GM21717 (cell line): Measurements from ENCODE around the gene KRT83.
"Not testable (repeated sequence)": the region's sequence is repeated elsewhere in the genome, so short reads cannot be mapped to it uniquely, and the experiment has no call there.

Experiments
- ATAC-seq: cut with Tn5 transposase; IDR thresholded peaks from one replicate; pipeline ENCODE4 v1.9.1; 2021; ENCODE audit warnings: mild to moderate bottlenecking, moderate library complexity; ENCODE audit not compliant: unreplicated experiment

Gene KRT83

GRCh38 chr12:52312086-52312485 is 9.1 kb downstream of the KRT83 start:
- no peak for ATAC-seq

- no peak for ATAC-seq
Measured at GRCh38 chr12:52311285-52311648, 9.9 kb downstream of the KRT83 start.

GRCh38 chr12:52310622-52311284 is 10.4 kb downstream of the KRT83 start:
- ATAC-seq: no peak

GRCh38 chr12:52308806-52309425 is 12.3 kb downstream of the KRT83 start:
- ATAC-seq: no peak

GRCh38 chr12:52307836-52308805 is 13.1 kb downstream of the KRT83 start:
- no peak for ATAC-seq

- ATAC-seq: no peak
Measured at GRCh38 chr12:52306731-52307130, 14.5 kb downstream of the KRT83 start.

GRCh38 chr12:52305921-52306705 is 15.1 kb downstream of the KRT83 start:
- no peak for ATAC-seq

GRCh38 chr12:52304941-52305411 is 16.2 kb downstream of the KRT83 start:
- peak; percentile 76 for ATAC-seq

- ATAC-seq: not testable (repeated sequence)
Measured at GRCh38 chr12:52302242-52302914, 18.8 kb downstream of the KRT83 start.

GRCh38 chr12:52301721-52302120 is 19.5 kb downstream of the KRT83 start:
- not testable (repeated sequence) for ATAC-seq

GRCh38 chr12:52300796-52301691 is 20.2 kb downstream of the KRT83 start:
- no peak for ATAC-seq

- no peak for ATAC-seq
Measured at GRCh38 chr12:52298677-52299190, 22.5 kb downstream of the KRT83 start.

GRCh38 chr12:52296572-52297215 is 24.5 kb downstream of the KRT83 start:
- ATAC-seq: no peak

GRCh38 chr12:52295663-52296062 is 25.5 kb downstream of the KRT83 start:
- ATAC-seq: no peak

GRCh38 chr12:52294803-52295202 is 26.4 kb downstream of the KRT83 start:
- no peak for ATAC-seq

GRCh38 chr12:52293926-52294325 is 27.3 kb downstream of the KRT83 start:
- no peak for ATAC-seq

GRCh38 chr12:52291267-52291935 is 29.8 kb downstream of the KRT83 start, which contains the start of gene KRT81:
KRT81 (minus strand) TSS chr12:52291534; CDS start chr12:52291465, 69 bp downstream.
- ATAC-seq: no peak
